Tibial nerve (tissue), 4 donors: Measurements from ENCODE around the gene HNRNPA1.

Experiments used
- EP300 ChIP-seq, 2 donors: sonication (generic); formaldehyde crosslinking; IDR thresholded peaks; one replicate each; pipeline ENCODE4 v1.6.1; 2017; ENCODE audit warnings: antibody characterized with exemption in 2 of 2, mild to moderate bottlenecking in 1 of 2
- POLR2A ChIP-seq, 2 donors: fragments of 450-650 bp; IDR thresholded peaks; one replicate each; pipeline ENCODE4 v1.6.1; 2017; ENCODE audit warnings: antibody characterized with exemption in 2 of 2, mild to moderate bottlenecking in 2 of 2, moderate library complexity in 2 of 2
- TF ChIP-seq, protein P1 (sequence below), 5 experiments: fragments of 200-600 bp in 3 of 5; fragments of 450-650 bp in 2 of 5; sonication (generic) in 3 of 5; IDR thresholded peaks; one replicate each; pipeline ENCODE4 v1.5.1; 2016 to 2019; ENCODE audit warnings: antibody characterized with exemption in 5 of 5, mild to moderate bottlenecking in 3 of 5, moderate library complexity in 2 of 5

DNA sequence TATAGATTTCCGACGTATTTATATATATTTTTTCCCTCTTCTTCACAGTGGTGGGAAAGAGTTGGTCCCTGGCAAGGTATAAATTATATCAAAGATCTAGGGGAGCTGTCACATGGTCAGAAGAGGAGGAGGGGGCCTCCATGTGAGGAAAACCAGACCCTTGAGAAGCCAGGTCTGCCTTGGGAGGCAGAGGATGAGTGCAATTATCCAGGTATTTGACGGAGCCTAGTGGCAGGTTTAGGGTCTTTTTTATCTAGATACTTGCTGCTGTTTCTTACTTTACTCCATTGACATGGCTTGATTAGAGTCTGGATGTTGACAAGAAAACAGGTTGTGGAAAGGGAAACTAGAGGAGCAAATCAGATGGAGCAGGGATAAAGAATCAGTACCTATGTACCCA lies 49.9 kb downstream of the HNRNPA1 start:
- TF ChIP-seq POLR2A (IDR thresholded peaks at IDR 0.05) (no peak), EP300 (IDR thresholded peaks at IDR 0.05) (no peak)
- TF ChIP-seq, protein P1, sequence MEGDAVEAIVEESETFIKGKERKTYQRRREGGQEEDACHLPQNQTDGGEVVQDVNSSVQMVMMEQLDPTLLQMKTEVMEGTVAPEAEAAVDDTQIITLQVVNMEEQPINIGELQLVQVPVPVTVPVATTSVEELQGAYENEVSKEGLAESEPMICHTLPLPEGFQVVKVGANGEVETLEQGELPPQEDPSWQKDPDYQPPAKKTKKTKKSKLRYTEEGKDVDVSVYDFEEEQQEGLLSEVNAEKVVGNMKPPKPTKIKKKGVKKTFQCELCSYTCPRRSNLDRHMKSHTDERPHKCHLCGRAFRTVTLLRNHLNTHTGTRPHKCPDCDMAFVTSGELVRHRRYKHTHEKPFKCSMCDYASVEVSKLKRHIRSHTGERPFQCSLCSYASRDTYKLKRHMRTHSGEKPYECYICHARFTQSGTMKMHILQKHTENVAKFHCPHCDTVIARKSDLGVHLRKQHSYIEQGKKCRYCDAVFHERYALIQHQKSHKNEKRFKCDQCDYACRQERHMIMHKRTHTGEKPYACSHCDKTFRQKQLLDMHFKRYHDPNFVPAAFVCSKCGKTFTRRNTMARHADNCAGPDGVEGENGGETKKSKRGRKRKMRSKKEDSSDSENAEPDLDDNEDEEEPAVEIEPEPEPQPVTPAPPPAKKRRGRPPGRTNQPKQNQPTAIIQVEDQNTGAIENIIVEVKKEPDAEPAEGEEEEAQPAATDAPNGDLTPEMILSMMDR (IDR thresholded peaks at IDR 0.05) = no peak
